SK-N-SH treated with all-trans-retinoic acid at 6 μM for 48 hours (cell line): ENCODE measurements around the gene C12orf50.
"Not testable (repeated sequence)": the region's sequence is repeated elsewhere in the genome, so short reads cannot be mapped to it uniquely, and the experiment has no call there.

Experiments
- ATAC-seq: fragments of 200-7000 bp; cut with Tn5 transposase; 3 replicates; pipeline ENCODE4 v1.9.1; 2020; ENCODE audit warnings: mild to moderate bottlenecking, moderate library complexity
- ARNTL ChIP-seq: fragments of 450-650 bp; formaldehyde crosslinking; IDR thresholded peaks from 2 replicates; pipeline ENCODE4 v1.5.0; 2020; ENCODE audit warnings: low read depth, mild to moderate bottlenecking, moderate library complexity, borderline replicate concordance
- BACH2 ChIP-seq: fragments of 250-450 bp; sonication (Bioruptor Pico); IDR thresholded peaks from 2 replicates; pipeline ENCODE4 v1.9.0; 2021; ENCODE audit warnings: mild to moderate bottlenecking, borderline replicate concordance
- CSDC2 ChIP-seq: fragments of 250-450 bp; sonication (Bioruptor Pico); IDR thresholded peaks from 2 replicates; pipeline ENCODE4 v1.5.0; 2020; ENCODE audit warnings: mild to moderate bottlenecking, moderate library complexity
- ESRRG ChIP-seq: fragments of 250-450 bp; sonication (Bioruptor Pico); IDR thresholded peaks from 2 replicates; pipeline ENCODE4 v1.6.1; 2021; ENCODE audit warnings: mild to moderate bottlenecking
- GLIS3 ChIP-seq: fragments of 250-450 bp; sonication (Bioruptor Pico); IDR thresholded peaks from 2 replicates; pipeline ENCODE4 v1.5.0; 2020; ENCODE audit warnings: mild to moderate bottlenecking, moderate library complexity
- ISL1 ChIP-seq: fragments of 250-450 bp; sonication (Bioruptor Pico); IDR thresholded peaks from 2 replicates; pipeline ENCODE4 v2.1.2; 2022; ENCODE audit warnings: mild to moderate bottlenecking, moderate library complexity
- OSR1 ChIP-seq: fragments of 250-450 bp; sonication (Bioruptor Pico); IDR thresholded peaks from 2 replicates; pipeline ENCODE4 v1.8.0; 2022; ENCODE audit warnings: moderate library complexity, mild to moderate bottlenecking, inconsistent platforms
- PPARA ChIP-seq: fragments of 250-450 bp; sonication (Bioruptor Pico); IDR thresholded peaks from 2 replicates; pipeline ENCODE4 v1.5.0; 2020; ENCODE audit warnings: mild to moderate bottlenecking, borderline replicate concordance
- RARB ChIP-seq: fragments of 250-450 bp; sonication (Bioruptor Pico); IDR thresholded peaks from 2 replicates; pipeline ENCODE4 v1.8.0; 2021; ENCODE audit warnings: mild to moderate bottlenecking, moderate library complexity
- SNAI2 ChIP-seq: fragments of 250-450 bp; sonication (Bioruptor Pico); IDR thresholded peaks from 2 replicates; pipeline ENCODE4 v1.5.0; 2020; ENCODE audit warnings: mild to moderate bottlenecking, moderate library complexity
- TCF4 ChIP-seq: fragments of 250-450 bp; sonication (Bioruptor Pico); IDR thresholded peaks from 2 replicates; pipeline ENCODE4 v1.8.0; 2021; ENCODE audit warnings: mild to moderate bottlenecking, moderate library complexity, borderline replicate concordance
- TOX ChIP-seq: fragments of 250-450 bp; sonication (Bioruptor Pico); IDR thresholded peaks from 2 replicates; pipeline ENCODE4 v1.8.0; 2021; ENCODE audit warnings: mild to moderate bottlenecking, moderate library complexity, borderline replicate concordance
- ZFP3 ChIP-seq: fragments of 250-450 bp; sonication (Bioruptor Pico); IDR thresholded peaks from 2 replicates; pipeline ENCODE4 v1.5.0; 2020; ENCODE audit warnings: mild to moderate bottlenecking, moderate library complexity
- ZFP30 ChIP-seq: fragments of 450-650 bp; formaldehyde crosslinking; IDR thresholded peaks from 2 replicates; pipeline ENCODE4 v1.5.0; 2022; ENCODE audit warnings: mild to moderate bottlenecking, moderate library complexity
- ZNF565 ChIP-seq: fragments of 450-650 bp; formaldehyde crosslinking; conservative IDR thresholded peaks from 2 replicates; pipeline ENCODE4 v1.5.0; 2020; ENCODE audit warnings: low read depth, mild to moderate bottlenecking, moderate library complexity
- ZNF70 ChIP-seq: fragments of 450-650 bp; formaldehyde crosslinking; IDR thresholded peaks from 2 replicates; pipeline ENCODE4 v1.5.0; 2020; ENCODE audit warnings: mild to moderate bottlenecking, moderate library complexity
- ZNF8 ChIP-seq: fragments of 450-650 bp; formaldehyde crosslinking; IDR thresholded peaks from 2 replicates; pipeline ENCODE4 v1.5.0; 2020; ENCODE audit warnings: mild to moderate bottlenecking, moderate library complexity
- TF ChIP-seq, protein P1 (sequence below): fragments of 250-450 bp; sonication (Bioruptor Pico); IDR thresholded peaks from 2 replicates; pipeline ENCODE4 v1.5.1; 2020; ENCODE audit warnings: low read depth, mild to moderate bottlenecking, moderate library complexity
- TF ChIP-seq, protein P2 (sequence below): fragments of 250-450 bp; sonication (Bioruptor Pico); IDR thresholded peaks from 2 replicates; pipeline ENCODE4 v1.5.1; 2021; ENCODE audit warnings: mild to moderate bottlenecking, moderate library complexity
- TF ChIP-seq, protein P3 (sequence below): fragments of 250-450 bp; sonication (Bioruptor Pico); IDR thresholded peaks from 2 replicates; pipeline ENCODE4 v1.8.0; 2021; ENCODE audit warnings: low read depth, mild to moderate bottlenecking, moderate library complexity, borderline replicate concordance
- TF ChIP-seq, protein P4 (sequence below): fragments of 250-450 bp; sonication (Bioruptor Pico); IDR thresholded peaks from 2 replicates; pipeline ENCODE4 v1.5.0; 2020; ENCODE audit warnings: mild to moderate bottlenecking, moderate library complexity
- TF ChIP-seq, protein P5 (sequence below): fragments of 250-450 bp; sonication (Bioruptor Pico); IDR thresholded peaks from 2 replicates; pipeline ENCODE4 v1.8.0; 2020; ENCODE audit warnings: mild to moderate bottlenecking, moderate library complexity, borderline replicate concordance

The C12orf50 gene

DNA sequence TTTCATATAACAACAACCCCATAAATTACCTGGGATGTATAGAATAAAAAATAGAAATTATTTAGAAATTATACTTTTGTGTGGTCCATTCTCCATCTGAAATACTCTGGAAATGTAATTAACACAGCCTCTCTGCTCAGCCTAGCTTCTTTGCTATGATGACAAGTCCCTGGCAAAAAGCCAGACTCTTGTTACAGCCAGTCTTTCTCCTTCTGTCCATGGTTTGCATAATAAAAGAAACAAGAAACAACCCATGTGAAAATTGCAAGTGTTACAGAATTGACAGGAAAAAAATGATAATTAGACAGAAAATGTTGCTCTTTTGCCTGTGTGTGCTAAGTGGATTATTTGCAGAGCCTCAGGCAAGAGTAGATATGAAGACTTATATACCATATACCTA is 61.3 kb downstream of the C12orf50 start:
- no peak for ATAC-seq
- TF ChIP-seq CSDC2 (CRISPR knock-in tag): no peak
- no peak for TF ChIP-seq TOX (CRISPR knock-in tag)
- no peak for TF ChIP-seq ARNTL (CRISPR knock-in tag)
- TF ChIP-seq OSR1 (CRISPR knock-in tag): no peak
- TF ChIP-seq, protein P1, sequence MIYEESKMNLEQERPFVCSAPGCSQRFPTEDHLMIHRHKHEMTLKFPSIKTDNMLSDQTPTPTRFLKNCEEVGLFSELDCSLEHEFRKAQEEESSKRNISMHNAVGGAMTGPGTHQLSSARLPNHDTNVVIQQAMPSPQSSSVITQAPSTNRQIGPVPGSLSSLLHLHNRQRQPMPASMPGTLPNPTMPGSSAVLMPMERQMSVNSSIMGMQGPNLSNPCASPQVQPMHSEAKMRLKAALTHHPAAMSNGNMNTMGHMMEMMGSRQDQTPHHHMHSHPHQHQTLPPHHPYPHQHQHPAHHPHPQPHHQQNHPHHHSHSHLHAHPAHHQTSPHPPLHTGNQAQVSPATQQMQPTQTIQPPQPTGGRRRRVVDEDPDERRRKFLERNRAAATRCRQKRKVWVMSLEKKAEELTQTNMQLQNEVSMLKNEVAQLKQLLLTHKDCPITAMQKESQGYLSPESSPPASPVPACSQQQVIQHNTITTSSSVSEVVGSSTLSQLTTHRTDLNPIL (CRISPR knock-in tag): no peak
- no peak for TF ChIP-seq TCF4 (CRISPR knock-in tag)
- no peak for TF ChIP-seq ZNF8 (CRISPR knock-in tag)
- TF ChIP-seq, protein P2, sequence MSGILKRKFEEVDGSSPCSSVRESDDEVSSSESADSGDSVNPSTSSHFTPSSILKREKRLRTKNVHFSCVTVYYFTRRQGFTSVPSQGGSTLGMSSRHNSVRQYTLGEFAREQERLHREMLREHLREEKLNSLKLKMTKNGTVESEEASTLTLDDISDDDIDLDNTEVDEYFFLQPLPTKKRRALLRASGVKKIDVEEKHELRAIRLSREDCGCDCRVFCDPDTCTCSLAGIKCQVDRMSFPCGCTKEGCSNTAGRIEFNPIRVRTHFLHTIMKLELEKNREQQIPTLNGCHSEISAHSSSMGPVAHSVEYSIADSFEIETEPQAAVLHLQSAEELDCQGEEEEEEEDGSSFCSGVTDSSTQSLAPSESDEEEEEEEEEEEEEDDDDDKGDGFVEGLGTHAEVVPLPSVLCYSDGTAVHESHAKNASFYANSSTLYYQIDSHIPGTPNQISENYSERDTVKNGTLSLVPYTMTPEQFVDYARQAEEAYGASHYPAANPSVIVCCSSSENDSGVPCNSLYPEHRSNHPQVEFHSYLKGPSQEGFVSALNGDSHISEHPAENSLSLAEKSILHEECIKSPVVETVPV: no peak
- TF ChIP-seq, protein P3, sequence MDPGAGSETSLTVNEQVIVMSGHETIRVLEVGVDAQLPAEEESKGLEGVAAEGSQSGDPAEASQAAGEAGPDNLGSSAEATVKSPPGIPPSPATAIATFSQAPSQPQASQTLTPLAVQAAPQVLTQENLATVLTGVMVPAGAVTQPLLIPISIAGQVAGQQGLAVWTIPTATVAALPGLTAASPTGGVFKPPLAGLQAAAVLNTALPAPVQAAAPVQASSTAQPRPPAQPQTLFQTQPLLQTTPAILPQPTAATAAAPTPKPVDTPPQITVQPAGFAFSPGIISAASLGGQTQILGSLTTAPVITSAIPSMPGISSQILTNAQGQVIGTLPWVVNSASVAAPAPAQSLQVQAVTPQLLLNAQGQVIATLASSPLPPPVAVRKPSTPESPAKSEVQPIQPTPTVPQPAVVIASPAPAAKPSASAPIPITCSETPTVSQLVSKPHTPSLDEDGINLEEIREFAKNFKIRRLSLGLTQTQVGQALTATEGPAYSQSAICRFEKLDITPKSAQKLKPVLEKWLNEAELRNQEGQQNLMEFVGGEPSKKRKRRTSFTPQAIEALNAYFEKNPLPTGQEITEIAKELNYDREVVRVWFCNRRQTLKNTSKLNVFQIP (CRISPR knock-in tag): no peak
- TF ChIP-seq, protein P4, sequence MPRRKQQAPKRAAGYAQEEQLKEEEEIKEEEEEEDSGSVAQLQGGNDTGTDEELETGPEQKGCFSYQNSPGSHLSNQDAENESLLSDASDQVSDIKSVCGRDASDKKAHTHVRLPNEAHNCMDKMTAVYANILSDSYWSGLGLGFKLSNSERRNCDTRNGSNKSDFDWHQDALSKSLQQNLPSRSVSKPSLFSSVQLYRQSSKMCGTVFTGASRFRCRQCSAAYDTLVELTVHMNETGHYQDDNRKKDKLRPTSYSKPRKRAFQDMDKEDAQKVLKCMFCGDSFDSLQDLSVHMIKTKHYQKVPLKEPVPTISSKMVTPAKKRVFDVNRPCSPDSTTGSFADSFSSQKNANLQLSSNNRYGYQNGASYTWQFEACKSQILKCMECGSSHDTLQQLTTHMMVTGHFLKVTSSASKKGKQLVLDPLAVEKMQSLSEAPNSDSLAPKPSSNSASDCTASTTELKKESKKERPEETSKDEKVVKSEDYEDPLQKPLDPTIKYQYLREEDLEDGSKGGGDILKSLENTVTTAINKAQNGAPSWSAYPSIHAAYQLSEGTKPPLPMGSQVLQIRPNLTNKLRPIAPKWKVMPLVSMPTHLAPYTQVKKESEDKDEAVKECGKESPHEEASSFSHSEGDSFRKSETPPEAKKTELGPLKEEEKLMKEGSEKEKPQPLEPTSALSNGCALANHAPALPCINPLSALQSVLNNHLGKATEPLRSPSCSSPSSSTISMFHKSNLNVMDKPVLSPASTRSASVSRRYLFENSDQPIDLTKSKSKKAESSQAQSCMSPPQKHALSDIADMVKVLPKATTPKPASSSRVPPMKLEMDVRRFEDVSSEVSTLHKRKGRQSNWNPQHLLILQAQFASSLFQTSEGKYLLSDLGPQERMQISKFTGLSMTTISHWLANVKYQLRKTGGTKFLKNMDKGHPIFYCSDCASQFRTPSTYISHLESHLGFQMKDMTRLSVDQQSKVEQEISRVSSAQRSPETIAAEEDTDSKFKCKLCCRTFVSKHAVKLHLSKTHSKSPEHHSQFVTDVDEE (CRISPR knock-in tag): no peak
- no peak for TF ChIP-seq GLIS3 (CRISPR knock-in tag)
- no peak for TF ChIP-seq ESRRG (CRISPR knock-in tag)
- TF ChIP-seq, protein P5, sequence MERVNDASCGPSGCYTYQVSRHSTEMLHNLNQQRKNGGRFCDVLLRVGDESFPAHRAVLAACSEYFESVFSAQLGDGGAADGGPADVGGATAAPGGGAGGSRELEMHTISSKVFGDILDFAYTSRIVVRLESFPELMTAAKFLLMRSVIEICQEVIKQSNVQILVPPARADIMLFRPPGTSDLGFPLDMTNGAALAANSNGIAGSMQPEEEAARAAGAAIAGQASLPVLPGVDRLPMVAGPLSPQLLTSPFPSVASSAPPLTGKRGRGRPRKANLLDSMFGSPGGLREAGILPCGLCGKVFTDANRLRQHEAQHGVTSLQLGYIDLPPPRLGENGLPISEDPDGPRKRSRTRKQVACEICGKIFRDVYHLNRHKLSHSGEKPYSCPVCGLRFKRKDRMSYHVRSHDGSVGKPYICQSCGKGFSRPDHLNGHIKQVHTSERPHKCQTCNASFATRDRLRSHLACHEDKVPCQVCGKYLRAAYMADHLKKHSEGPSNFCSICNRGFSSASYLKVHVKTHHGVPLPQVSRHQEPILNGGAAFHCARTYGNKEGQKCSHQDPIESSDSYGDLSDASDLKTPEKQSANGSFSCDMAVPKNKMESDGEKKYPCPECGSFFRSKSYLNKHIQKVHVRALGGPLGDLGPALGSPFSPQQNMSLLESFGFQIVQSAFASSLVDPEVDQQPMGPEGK: no peak
- TF ChIP-seq ZNF70 (CRISPR knock-in tag): no peak

DNA sequence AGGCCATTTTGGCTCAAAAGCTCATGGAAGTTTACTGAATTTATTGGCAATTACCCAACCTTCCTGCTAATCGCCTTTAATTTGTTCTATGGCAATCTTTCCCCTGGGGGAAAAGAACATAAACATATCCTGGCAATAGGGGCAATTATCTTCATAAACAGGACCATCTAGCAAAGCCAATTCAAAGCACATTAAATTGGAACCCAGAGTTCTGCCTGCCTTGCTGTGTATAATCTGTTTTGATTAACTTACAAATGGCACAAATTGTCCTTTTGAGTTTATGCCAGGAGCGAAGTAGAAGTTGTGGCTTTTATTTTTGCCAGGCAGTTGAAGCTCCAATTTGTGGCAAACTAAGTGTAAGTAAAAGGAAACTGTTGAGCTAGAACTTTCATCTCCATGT is 68.6 kb downstream of the C12orf50 start:
- ATAC-seq: peak; percentile 46; the same call in 1 of the 3 replicates
- TF ChIP-seq ZNF70 (CRISPR knock-in tag): peak; percentile 85
- TF ChIP-seq BACH2: no peak
- TF ChIP-seq TCF4 (CRISPR knock-in tag): peak; percentile 73; the same call in 1 of the 2 replicates
- peak; percentile 61 for TF ChIP-seq ISL1
- TF ChIP-seq, all 23 proteins: peak for 3

DNA sequence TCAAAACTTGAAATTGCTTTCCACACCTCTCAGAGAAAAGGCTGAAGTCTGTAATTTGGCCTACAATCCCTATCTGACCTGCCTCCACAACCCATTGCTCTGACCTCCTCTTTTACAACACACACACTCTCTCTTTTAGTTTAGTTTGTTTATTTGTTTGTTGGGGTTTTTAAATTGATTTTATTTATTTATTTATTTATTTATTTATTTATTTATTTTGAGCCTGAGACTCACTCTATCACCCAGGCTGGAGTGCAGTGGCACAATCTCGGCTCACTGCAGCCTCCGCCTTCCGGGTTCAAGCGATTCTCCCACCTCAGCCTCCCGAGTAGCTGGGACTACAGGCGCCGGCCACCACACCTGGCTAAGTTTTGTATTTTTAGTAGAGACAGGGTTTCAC is 75.2 kb downstream of the C12orf50 start:
- not testable (repeated sequence) for ATAC-seq

DNA sequence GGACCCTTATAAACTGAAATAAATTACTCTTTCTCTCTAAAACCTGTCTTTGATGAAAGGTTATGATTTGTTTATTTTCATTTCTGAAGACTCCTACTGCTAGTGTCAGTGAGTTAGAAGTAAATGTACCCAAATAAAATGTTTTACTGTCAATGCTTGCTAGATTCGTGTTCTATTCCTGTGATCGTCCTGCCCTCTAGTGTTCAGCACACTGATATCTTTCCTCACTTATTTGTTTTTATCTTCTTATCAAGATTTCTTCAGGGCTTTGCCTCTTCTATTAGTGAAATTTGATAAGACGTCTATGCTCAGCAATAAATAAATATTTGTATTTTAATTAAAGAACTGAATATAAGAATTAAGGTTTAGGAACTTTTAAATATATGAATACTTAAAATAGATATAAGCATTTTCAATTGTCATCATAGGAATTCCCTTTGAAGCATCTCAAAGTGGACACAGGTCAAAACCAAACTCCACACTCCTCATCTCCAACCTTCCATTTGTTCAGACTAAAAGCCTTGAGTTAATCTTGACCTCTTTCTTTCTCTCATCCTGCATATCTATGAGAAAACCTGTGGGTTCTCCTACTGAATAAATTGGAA is 75.8 kb downstream of the C12orf50 start:
- ATAC-seq: peak; percentile 87
- TF ChIP-seq PPARA (CRISPR knock-in tag) (no peak), ISL1 (no peak), OSR1 (CRISPR knock-in tag) (no peak), ZNF565 (CRISPR knock-in tag) (no peak), SNAI2 (CRISPR knock-in tag) (no peak), TOX (CRISPR knock-in tag) (no peak), ESRRG (CRISPR knock-in tag) (no peak), CSDC2 (CRISPR knock-in tag) (no peak), TCF4 (CRISPR knock-in tag) (no peak), ARNTL (CRISPR knock-in tag) (no peak), RARB (no peak), ZNF8 (CRISPR knock-in tag) (no peak), ZFP3 (no peak), ZNF70 (CRISPR knock-in tag) (no peak), ZFP30 (no peak)
- TF ChIP-seq, protein P2: no peak
- TF ChIP-seq, protein P1 (CRISPR knock-in tag): no peak
